ENCODE data around the gene IGFBP5.

Gene IGFBP5

DNA sequence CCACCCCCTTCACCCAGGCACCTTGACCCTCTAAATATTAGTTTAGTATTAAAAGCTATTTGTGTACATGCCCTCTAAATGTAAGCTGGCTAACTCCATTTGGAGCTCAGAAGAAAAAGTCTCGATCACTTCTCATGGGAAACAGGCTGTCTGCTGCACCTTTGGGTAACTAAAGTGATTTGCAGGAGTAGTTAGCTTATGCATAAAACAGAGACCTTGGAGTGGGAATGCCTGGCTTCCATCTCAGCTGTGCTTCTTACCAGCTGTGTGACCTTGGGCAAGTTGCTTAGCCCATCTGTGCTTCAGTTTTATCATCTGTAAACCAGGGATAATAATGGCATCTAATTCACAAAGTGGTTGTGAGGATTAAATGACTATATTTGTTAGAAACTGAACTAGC, 32.2 kb downstream of the IGFBP5 start:
- DNase-seq, result no peak

- no peak for DNase-seq
Measured at GRCh38 chr2:216661639-216662375, 33.5 kb downstream of the IGFBP5 start.

GRCh38 chr2:216661051-216661450, 34.3 kb downstream of the IGFBP5 start:
- DNase-seq, result no peak

GRCh38 chr2:216660496-216660895, 34.9 kb downstream of the IGFBP5 start:
- DNase-seq, result no peak

GRCh38 chr2:216659276-216659675, 36.1 kb downstream of the IGFBP5 start:
- DNase-seq, result no peak

DNA sequence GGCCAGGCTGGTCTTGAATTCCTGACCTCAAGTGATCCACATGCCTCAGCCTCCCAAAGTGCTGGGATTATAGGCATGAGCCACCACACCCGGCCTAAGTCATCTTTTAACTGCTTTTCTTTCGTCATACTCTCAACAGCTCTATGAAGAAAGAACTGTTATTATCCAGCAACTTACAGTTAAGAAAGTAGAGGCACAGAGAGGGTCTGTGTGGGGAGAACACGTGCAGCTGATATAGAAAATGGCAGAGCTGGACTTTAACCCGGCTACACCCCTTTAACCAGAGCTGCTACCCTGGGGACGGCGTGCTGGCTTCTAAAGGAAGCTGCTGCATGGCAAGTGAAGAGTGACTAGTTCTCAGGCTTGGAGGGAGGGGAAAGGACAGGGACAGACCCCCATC, 36.6 kb downstream of the IGFBP5 start:
- no peak for DNase-seq

- DNase-seq, result no peak
Measured at GRCh38 chr2:216657980-216658379, 37.4 kb downstream of the IGFBP5 start.

GRCh38 chr2:216657086-216657855, 38.1 kb downstream of the IGFBP5 start:
- DNase-seq, result no peak

DNA sequence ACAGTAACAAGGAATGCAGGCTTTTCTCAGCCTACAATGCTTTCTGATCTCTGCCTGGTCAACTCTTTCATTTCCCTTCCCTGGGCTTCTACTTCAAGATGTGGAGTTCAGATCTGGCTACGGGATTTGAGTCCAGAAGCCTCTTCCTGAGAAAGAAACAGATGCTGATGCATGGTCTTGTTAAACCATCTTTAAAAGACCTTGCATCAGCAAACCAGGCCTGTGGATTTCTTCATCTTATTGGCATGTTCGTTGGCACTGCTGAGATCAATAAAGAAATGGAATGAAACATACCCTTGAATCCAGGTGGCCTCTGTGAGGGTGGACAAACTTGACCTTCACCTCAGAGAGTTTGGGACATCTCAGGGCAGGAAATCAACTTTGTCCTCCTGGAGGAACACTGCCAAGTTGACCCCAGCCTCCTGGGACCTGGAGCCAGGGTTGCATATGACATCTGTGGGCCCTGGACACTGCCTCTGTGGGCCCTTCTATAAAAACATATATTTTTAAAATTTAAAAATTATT, 40.8 kb downstream of the IGFBP5 start:
- no peak for DNase-seq

GRCh38 chr2:216653931-216654365, 41.4 kb downstream of the IGFBP5 start:
- no peak for DNase-seq

GRCh38 chr2:216653093-216653799, 42.1 kb downstream of the IGFBP5 start:
- no peak for DNase-seq

- no peak for DNase-seq
Measured at GRCh38 chr2:216652566-216652965, 42.8 kb downstream of the IGFBP5 start.

- DNase-seq, result no peak
Measured at GRCh38 chr2:216651351-216651881, 43.9 kb downstream of the IGFBP5 start.

DNA sequence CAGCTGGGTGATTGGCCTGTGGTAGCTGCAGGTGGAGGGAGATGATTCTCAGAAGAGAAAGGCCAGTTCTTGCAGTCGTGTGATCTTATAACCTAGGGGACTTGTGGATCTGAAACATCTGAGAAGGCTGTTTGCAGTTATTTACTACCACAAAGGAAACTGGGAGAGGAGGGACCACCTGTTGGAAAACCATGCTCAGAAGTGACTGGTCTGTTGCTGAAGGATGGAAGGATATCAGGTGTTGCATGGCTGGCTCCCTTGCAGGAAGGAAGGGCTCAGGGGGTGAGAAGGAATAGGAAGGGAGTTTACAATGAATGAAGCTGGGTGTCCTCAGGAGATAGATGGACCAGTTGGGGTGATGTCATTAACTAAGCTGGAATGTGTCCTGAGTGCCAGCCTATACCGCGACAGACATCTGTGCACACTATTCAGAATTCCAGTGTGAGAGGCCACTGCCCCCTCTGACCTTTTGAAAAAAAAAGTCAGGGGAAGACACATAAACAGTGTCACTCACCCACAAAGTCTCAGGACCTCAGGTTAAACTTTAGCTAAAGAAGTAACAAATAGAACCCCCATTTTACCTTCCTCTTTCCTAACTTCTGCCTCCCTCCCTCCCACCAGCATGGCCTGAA, 44.6 kb downstream of the IGFBP5 start:
- no peak for DNase-seq

- DNase-seq, result no peak
Measured at GRCh38 chr2:216649574-216649973, 45.8 kb downstream of the IGFBP5 start.

GRCh38 chr2:216648105-216648504, 47.2 kb downstream of the IGFBP5 start:
- no peak for DNase-seq

DNA sequence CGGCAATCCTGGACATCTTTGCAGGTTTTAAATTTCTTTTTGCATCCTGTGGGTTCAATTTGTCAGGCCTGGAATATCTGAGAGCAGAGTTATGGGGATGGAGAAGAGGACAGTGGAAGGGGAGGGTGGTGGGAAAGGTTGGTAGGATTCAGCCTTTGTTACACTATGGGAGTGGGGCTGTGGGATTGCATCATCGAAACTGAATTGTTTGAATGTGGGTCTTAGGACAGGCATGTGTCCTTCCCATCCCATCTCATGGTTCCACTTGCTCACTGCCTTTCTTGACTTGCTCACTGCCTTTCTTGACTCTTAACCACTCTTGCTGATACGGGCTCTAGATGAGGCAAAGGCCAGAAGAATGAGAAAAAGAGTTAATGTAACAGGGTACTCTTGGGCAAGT, 49.2 kb downstream of the IGFBP5 start:
- no peak for DNase-seq

DNA sequence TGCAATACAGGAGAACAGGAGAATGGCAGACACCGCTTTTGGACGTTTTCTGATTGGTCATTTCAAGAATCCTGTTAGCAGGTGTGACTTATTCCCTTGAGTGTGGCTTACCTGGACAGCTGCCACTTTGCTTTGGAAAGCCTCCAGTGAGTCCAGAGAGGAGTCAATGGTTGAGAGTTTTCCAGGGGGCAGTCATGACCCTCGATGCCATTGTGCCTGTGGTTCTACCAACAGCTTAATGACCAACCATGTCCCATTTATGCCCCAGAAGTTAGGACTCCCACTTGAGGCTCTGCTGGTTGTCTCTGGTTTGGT, 49.8 kb downstream of the IGFBP5 start:
- no peak for DNase-seq

DNA sequence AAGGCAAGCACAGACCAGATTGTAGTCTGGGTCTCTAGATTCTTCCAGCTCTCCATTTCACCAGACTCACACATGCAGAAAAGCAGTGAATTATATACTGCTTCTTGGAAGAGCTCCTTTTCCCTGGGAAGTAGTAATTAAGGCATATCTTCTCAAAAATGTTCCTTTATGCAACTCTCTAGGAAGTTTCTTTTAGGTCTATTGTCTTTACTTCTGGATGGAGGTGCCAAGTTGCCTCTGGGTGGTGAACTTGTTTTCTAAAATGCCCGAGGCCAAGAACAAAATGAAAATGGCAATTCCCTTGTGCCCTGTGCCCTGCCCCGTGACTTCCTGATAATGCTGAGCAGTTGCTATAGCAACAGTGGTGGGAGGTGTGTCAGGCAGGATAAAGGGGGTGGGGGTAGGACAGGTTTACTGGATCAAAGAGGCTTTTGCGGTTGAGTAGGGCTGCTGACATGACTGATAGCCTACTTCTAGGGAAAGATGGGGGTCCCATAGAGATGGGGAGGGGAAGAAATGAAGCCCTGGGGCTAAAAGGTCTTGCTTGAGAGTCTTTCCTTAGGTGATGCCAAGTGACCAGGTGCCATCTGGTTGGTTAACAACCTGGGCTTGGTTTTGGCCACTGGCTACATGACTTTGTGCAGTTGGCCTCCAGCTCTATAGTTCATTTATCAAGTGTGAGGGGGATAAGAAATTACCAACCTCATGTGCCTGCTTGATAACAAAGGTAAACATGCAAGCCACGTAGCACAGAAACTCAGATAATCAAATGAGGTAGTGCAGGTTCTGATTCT, 50.3 kb downstream of the IGFBP5 start:
- DNase-seq, result no peak

GRCh38 chr2:216643986-216644659, 51.2 kb downstream of the IGFBP5 start:
- DNase-seq, result no peak

DNA sequence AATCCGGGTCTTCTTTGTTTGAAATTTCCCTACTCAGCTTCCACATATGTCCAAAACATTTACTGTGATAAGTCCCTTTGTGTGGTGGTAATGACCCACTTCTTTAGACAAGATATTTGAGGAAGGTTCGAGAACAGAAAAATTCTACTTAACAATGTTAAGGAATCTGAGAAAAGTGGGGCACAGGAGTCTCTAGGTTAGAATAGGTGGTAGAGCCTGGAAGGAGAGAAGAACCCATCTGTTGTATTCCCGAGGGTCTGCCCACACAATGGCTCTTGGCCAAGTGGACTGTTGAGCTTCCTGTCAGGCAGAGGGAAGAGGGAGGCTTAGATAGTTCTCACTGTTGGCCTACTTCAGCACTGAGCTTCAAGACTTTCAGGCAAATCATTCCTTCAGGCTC, 57.9 kb downstream of the IGFBP5 start:
- no peak for DNase-seq

Measured in NCI-H2081 treated with DMSO at 0.1 percent for 48 hours (cell line).